Amniotic epithelial cell (primary cell): Measurements from ENCODE around the gene DLL3.

ENCODE experiments used
- DNase-seq: peaks from one replicate; pipeline ENCODE4 v3.0.0-alpha.2; 2010; ENCODE audit warnings: low read depth

DLL3 gene

DNA sequence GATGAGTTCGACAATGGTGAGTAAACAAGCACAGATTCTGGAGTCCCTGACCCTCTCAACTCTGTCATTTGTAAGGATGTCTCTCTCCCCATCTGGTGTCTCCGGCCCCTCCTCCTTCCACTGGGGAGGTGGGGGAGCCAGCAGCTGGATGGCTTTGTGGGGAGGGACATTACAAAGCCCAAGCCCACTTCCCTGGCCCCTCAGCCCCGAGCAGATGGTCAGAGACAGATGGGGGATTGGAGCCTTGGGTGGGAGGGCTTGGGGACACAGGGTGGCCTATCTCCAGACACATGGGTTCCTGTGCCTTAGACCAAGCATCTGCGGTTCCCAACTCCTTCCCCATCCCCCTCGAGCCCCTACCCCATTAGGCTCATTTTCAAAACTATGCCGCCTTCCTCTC, 15.6 kb upstream of the DLL3 start:
- DNase-seq, result no peak

DNA sequence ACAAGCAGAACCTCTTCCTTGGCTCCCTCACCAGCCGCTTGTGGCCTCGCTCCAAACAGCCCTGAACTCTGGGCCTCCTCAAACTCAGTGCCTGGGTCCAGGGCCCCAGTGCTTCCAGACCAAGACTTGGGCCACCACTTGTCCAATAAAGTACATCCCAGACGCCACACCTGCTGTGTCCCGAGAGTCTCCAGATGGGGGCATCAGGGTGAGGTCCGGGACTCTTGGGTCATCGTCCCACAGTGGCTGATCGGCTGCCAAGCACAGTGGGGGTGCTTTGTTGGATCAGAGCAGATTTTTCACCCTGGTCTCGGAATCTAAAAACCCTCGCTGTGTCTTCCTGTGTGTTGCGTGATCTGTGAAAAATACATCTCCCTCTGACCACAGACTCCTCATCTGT, 9.0 kb upstream of the DLL3 start:
- no peak for DNase-seq

DNA sequence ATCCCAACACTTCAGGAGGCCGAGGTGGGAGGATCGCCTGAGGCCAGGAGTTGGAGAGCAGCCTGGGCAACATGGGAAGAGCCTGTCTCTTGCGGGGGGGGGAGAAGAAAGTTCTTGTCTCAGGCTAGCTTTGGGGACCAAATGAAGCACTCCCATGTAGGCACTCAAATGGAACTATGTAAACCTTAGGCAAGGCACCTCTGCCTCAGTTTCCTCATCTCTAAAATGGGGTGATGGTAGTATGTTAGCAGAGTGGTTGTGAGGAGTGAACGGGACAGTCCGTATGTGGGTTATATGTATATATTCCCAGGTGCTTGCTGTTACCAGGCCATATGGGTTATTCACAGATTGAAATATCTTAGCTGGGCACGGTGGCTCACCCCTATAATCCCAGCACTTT, 6.5 kb upstream of the DLL3 start:
- DNase-seq, result no peak

DNA sequence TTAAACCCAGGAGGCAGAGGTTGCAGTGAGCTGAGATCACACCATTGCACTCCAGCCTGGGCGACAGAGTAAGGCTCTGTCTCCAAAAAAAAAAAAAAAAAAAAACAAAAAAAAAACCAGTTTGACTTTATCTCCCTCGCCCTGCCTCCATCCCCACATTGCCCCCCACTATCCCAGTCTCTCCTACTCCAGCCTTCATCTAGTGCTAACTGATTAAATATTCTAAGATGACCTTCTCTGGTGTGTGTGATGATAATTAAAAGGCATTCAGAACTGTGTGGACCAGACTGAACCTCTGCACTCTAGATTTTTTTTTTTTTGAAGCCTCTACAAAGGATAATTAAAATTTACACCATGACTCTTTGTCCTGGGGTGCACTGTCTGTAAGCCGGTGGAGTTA, 6.0 kb upstream of the DLL3 start:
- no peak for DNase-seq

DNA sequence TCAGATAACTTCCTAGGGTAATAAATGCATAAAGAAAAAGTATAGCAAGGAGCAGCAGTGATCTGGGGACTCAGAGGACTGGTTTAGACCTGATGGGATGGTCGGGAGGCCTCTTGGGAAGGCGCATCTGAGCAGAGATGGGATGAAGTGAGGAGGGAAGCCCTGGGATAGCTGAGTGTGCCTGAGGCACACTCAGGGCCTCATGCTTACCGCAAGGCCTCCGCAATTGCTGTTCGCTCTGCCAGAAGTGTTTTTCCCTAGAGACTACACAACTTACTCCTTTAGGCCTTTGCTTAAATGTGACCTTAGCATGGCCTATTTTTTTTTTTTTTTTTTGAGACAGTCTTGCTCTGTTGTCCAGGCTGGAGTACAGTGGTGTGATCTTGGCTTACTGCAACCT, 4.1 kb upstream of the DLL3 start:
- no peak for DNase-seq

DNA sequence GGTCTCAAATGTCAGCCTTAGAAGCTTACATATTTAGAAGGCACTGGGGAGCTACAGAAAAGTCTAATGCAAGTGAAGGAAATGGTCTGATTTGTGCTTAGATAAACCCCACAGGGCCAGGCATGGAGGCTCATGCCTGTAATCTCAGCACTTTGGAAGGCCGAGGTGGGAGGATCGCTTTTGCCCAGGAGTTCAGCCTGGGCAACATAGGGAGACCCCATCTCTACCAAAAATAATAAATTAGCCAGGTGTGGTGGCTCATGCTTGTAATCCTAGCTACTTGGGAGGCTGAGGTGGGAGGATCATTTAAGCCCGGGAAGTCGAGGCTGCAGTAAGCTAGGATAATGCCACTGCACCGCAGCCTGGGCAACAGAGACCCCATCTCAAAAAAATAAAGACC, 2.7 kb upstream of the DLL3 start:
- no peak for DNase-seq

DNA sequence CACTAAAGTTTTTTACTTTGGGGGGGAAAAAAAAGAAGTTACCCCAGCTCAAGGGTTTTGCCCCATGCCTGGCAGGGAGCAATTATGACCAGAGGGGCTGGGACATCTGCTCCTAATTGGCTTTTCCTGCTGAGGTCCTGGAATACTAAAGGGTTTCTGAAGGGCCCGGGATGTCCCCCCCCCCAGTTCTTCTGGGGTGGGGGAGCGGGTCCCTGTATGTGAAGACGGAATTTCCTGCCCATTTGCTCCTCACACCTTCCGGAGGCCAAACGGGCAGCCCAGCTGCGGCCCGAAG, 1.1 kb upstream of the DLL3 start:
- no peak for DNase-seq

DNA sequence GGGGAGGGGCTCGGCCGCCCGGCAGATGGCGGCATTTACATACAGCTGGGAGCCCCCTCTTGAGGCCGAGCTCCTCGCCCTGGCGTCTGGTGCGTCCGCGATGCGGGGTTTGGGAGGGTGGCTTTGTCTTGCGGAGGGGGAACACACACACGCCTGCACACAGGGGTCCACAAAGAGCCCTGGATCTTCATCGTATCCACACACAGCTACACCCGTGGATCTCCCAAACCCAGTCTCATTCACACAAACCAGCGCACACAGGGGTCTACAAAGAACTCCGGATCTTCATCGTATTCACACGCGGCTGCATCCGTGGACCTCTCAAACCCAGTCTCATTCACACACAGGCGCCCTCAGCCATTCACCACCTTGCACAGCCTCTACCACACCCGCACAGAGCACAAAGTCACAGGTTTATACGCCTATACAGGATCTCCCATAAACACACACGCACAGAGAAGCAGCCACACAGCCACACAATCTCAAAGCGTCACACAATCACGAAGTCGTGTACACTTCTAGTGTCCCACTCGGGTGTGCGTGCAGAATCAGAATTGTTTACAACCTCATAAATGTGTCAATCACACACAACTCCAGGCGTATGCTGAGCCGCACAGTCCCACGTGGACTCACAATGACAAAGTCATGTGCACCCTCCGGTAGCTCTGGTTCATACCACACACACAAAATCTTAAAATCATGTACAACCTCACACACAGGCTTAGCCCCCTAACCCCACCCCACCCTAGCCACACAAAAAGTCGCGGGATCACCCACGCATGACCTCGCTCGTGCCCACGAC, 550 bp upstream of the DLL3 start:
- DNase-seq, result peak; percentile 16

DNA sequence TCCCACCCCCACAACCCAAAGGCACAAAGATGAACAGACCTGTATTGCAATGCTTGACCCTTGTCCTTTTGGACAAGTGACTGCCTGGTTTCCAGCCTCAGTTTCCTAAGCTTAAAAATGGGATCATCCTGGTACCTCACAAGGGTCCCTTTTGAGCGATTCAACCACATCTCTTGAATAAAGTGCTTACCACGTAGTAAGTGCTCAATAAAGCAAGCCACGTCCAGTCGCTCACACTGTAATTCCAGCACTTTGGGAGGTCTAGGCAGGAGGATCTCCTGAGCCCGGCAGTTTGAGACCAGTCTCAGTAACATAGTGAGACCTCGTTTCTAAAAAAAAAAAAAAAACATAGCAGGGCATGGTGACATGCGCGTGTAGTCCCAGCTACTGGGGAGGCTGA, 1.2 kb downstream of the DLL3 start:
- no peak for DNase-seq

DNA sequence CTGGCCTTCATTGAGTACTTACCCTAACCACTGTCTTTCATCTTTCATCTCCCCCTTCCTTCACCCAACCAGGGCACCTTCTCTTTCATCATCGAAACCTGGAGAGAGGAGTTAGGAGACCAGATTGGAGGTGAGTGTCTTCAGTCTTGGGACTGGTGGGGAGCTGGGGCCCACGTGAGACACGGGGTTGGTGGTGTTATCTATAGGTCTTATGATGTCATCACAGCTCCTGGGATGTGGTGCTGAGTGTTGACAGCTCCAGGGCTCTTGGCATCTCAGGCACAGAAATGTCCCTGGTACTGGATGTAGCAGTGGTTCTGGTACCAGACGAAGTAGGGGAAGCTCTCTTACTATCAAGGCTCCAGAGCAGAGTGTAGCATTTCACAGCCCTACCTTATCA, 1.8 kb downstream of the DLL3 start:
- DNase-seq, result no peak

DNA sequence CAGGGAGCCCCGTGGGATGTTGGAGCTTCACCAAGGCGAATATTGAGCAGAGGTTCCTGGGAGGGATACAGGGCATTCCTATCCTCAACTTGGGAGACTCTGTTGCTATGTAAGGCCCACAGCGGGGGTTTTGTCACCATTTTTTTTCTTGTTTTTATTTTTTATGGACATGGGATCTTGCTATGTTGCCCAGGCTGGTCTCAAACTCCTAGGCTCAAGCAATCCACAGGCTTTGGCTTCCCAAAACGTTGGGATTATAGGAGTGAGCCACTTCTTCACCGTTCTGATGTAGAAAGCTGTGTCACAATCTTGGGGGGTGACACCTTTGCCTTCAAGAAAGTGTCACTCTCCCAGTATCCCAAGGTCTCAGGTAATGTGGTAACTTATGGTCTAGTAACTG, 2.6 kb downstream of the DLL3 start:
- no peak for DNase-seq

DNA sequence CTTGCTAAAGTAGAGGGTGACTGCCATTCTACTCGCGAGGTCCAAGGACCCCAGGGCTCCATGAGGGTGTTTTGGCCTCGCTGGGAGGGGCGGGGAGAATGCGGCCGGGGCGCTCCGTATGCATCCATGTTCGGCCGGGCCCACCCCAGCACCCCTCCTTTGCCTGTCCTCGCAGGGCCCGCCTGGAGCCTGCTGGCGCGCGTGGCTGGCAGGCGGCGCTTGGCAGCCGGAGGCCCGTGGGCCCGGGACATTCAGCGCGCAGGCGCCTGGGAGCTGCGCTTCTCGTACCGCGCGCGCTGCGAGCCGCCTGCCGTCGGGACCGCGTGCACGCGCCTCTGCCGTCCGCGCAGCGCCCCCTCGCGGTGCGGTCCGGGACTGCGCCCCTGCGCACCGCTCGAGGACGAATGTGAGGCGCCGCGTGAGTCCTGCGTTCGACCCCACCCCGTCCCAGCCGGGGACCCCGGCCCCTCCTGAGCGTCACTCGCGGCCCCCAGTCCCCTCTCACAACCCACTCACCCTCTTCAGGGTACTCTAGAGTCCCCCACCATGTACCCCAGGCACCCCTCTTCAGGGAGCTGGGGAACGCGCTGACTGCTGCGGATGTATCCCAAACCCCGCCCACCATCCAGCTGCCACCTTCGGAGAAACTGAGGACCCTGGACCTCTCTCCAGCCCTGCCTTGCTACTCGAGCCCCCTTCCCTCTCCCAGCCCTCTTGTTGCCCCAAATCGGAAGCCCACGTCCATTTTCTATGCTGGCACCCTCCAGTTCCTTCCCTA, 4.1 kb downstream of the DLL3 start:
- peak; percentile 59 for DNase-seq

DNA sequence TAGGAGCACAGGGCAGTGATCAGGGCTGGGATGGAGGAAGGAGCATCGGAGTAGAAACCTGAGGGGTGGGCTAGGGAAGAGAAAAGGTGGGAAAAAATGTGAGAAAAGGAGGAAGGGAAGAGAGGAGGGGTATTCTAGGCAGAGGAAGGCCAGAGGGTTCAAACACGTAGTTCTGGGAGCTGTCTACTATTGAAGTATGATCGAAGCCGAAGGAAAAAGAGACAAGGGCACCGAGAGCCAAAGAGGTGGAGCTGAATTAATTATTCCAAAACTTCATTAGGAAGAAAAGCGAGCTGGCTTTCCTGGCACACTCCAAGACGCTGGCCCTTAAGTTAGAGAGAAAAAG, 7.8 kb downstream of the DLL3 start:
- no peak for DNase-seq

DNA sequence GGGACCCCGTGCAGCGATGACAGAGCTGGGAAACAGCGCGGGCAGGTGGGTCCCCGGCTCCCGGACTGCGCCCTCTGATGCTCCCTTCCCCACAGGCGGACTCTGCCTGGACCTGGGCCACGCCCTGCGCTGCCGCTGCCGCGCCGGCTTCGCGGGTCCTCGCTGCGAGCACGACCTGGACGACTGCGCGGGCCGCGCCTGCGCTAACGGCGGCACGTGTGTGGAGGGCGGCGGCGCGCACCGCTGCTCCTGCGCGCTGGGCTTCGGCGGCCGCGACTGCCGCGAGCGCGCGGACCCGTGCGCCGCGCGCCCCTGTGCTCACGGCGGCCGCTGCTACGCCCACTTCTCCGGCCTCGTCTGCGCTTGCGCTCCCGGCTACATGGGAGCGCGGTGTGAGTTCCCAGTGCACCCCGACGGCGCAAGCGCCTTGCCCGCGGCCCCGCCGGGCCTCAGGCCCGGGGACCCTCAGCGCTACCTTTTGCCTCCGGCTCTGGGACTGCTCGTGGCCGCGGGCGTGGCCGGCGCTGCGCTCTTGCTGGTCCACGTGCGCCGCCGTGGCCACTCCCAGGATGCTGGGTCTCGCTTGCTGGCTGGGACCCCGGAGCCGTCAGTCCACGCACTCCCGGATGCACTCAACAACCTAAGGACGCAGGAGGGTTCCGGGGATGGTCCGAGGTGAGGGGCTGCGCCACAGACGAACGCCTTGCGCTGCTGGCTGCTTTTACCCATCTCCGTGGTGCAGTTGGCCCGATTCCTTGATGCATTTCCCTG, 8.4 kb downstream of the DLL3 start:
- peak; percentile 58 for DNase-seq

DNA sequence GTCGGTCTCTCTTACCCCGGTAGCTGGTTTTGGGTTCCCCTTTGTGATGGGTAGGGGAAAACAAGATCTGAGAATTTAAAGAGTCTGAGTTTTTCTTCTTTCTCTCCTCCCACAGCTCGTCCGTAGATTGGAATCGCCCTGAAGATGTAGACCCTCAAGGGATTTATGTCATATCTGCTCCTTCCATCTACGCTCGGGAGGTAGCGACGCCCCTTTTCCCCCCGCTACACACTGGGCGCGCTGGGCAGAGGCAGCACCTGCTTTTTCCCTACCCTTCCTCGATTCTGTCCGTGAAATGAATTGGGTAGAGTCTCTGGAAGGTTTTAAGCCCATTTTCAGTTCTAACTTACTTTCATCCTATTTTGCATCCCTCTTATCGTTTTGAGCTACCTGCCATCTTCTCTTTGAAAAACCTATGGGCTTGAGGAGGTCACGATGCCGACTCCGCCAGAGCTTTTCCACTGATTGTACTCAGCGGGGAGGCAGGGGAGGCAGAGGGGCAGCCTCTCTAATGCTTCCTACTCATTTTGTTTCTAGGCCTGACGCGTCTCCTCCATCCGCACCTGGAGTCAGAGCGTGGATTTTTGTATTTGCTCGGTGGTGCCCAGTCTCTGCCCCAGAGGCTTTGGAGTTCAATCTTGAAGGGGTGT, 9.1 kb downstream of the DLL3 start:
- no peak for DNase-seq

DNA sequence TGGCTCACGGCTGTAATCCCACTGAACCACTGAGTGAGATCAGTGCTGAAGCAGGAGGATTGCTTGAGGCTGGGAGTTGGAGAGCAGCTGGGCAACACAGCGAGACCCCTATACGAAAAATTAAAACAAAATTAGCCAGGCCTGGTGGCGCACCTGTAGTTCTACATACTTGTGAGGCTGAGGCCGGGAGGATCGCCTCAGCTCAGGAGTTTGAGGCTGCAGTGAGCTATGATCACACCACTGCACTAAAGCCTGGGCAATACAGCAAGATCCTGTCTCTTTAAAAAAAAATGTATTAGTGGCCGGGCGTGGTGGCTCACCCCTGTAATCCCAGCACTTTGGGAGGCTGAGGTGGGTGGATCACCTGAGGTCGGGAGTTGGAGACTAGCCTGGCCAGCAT, 9.9 kb downstream of the DLL3 start:
- DNase-seq, result no peak

DNA sequence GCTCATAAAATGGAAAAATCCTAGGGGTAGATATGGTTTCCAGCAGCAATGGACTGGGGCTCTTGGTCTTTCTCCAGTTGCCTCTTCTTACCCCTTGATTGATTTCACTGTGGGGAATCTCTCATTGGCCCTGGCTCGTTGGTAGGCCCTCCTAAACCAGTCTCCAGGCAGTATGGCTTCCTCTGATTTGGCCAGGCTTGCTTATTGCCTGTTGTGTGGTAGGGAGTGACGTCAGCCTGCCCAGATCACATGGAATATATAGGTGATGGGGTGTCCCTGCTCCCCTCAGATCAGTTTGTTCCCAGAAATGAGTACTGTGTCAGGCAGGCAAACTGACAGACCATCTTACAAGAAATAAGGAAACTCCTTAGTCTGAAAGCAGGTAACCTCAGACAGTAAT, 10.5 kb downstream of the DLL3 start:
- DNase-seq, result no peak

DNA sequence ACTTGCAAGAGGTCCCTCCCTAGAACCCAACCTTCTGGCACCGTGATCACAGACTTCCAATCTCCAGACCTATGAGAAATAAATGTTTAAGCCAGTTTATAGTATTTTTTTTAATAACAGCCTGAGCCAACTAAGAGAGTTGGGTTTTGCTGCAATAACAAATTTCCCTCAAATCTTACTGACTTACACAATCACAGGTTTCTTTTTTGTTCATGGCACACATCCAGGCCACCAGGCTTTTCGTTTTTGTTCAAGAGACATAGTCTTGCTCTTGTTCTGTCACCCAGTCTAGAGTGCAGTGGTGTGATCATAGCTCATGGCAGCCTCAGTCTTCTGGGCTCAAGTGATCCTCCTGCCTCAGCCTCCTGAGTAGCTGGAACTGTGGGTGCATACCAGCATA, 14.2 kb downstream of the DLL3 start:
- DNase-seq, result no peak

DNA sequence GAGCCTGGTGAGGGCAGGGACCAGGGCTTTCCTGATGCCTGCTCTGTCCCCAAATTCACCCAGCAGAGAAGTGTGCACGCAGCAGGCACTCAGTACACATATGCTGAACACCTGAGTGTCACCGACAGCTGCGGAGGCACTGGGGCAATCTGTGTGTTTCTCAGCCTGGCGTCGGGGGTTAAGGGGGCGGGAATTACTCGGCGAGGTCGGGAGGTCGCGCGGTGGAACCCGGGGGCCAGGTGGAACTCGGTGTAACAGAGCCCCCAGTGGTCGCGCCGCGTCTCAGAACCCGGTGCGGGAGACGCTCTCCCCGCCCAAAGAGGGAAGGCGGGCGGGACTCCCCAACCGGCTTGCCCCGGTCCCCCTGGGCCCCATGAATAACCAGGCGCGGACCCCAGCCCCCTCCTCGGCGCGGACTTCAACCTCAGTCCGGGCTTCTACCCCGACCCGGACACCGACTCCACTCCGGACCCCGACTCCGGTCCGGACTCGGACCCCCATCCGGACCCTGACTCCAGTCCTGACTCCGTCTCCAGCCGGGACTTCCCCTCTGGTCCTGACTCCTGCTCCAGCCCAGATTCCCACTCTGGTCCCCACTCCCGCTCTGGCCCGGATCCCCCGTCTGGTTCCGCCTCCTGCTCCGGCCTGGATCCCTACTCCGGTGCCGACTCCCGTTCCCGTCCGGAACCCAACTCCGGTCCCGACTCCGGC, 16.2 kb downstream of the DLL3 start, which contains the start of gene SELENOV:
SELENOV (plus strand) TSS at position 300 of the 711 bp plus-strand sequence; CDS start at position 374, 74 bp downstream.
- DNase-seq, result no peak

DNA sequence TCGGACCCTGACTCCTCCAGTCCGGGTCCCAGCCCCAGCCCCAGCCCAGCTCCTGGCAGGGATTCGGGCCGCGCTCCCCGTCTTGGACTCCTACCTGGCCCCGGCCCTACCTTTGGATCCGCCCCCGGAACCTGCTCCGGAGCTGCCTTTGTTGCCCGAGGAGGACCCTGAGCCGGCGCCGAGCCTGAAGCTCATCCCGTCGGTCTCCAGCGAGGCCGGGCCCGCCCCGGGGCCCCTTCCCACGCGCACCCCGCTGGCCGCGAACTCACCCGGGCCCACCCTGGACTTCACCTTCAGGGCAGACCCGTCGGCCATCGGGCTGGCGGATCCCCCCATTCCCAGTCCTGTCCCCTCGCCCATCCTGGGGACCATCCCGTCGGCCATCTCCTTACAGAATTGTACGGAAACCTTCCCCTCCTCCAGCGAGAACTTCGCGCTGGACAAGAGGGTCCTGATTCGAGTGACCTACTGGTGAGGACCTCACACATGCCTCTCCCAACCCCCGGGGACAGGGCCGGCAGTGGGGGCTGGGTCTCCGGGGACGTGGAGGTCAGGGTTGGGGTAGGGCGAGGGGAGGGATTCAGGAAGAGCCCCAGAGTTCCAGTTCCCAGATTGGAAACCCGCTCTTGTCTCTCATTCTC, 16.9 kb downstream of the DLL3 start:
- no peak for DNase-seq

DNA sequence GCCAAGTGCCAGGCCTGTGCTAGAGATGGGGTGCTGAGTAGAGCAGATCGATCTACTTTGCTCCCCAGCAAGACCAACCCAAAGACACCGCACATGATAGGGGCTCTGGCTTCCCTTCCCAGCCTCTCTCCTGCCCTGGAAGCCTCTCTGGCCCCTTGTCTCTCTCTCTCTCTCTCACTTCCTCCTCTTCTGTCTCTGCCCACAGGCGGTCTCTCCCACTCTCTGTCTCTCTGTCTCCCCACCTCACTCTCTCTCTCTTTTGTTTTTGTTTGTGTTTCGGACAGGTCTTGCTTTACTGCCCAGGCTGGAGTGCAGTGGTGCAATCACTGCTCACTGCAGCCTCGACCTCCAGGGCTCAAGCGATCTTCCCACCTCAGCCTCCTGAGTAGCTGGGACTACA, 17.5 kb downstream of the DLL3 start:
- no peak for DNase-seq

DNA sequence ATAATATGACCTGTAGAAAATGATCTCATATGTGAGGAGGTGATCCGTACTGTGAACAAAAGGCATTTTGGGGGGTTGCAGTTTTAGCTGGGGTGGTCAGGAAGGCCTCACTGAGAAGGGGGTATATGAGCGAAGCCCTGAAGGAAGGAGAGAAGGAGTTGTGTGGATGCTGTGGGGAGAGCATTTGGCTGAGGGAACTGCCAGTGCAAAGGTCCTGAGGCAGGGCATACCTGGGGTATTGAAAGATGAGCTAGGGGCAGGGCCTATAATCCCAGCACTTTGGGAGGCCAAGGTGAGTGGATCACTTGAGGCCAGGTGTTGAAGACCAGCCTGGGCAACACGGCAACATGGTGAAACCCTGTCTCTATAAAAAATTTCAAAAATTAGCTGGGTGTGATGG, 18.7 kb downstream of the DLL3 start:
- no peak for DNase-seq
